T-cell (primary cell): ENCODE data around the gene STRN3. TPM values are rescaled to one million over a fixed set of nuclear protein-coding genes. Genes with fewer than 3 reads are reported as not detected.
"Not testable (repeated sequence)": the region's sequence is repeated elsewhere in the genome, so short reads cannot be mapped to it uniquely, and the experiment has no call there.

Experiments used
- ATAC-seq, 4 experiments: fragments of 200-7000 bp in 3 of 4; fragments of 150-1000 bp in 1 of 4; cut with Tn5 transposase; replicated peaks in 1 of 4; 1 replicate in 3 of 4; 2 replicates in 1 of 4; pipeline ENCODE4 v1.10.0; 2021; ENCODE audit warnings: moderate library complexity in 3 of 4, mild to moderate bottlenecking in 2 of 4, moderate number of reproducible peaks in 1 of 4
- CTCF ChIA-PET, 2 donors: fragments of 300-600 bp; sonication (Branson Sonifier 250); formaldehyde crosslinking; loops; one replicate each; lab custom pipeline; 2022; ENCODE audit warnings: antibody characterized with exemption in 2 of 2; lab: Charles Lee
- POLR2A ChIA-PET, 2 donors: fragments of 300-600 bp; sonication (Branson Sonifier 250); formaldehyde crosslinking; loops; one replicate each; lab custom pipeline; 2022; ENCODE audit warnings: antibody characterized with exemption in 2 of 2; lab: Charles Lee
- DNase-seq, 35 experiments: peaks; one replicate each; pipeline versions ENCODE4 v3.0.0 to v3.0.0-alpha.2; 2013 to 2023
- H3K27ac ChIP-seq: one replicate; pipeline ENCODE4 v1.5.1; 2013; ENCODE audit warnings: low read length
- H3K27me3 ChIP-seq, 2 experiments: replicated peaks in 1 of 2; 1 replicate in 1 of 2; 2 replicates in 1 of 2; pipeline versions ENCODE4 v1.6.1 to v1.7.0; 2013; ENCODE audit warnings: low read length in 1 of 2, mixed read lengths in 1 of 2; ENCODE audit not compliant: control insufficient read depth in 2 of 2, insufficient read depth in 2 of 2; ENCODE audit errors: extremely low read depth in 1 of 2
- H3K36me3 ChIP-seq, 2 donors: 1 replicate in 1 of 2; 2 replicates in 1 of 2; pipeline versions ENCODE4 v1.6.1 to v1.7.0; 2013; ENCODE audit warnings: low read length in 1 of 2; ENCODE audit not compliant: control insufficient read depth in 2 of 2, insufficient read depth in 1 of 2; ENCODE audit errors: extremely low read depth in 1 of 2
- H3K4me1 ChIP-seq, 2 experiments: 1 replicate in 1 of 2; 2 replicates in 1 of 2; pipeline versions ENCODE4 v1.6.1 to v1.7.0; 2013; ENCODE audit warnings: low read length in 2 of 2, mixed read lengths in 1 of 2; ENCODE audit not compliant: insufficient read depth in 2 of 2, control insufficient read depth in 1 of 2; ENCODE audit errors: extremely low read depth in 1 of 2
- H3K4me3 ChIP-seq, 2 donors: 1 replicate in 1 of 2; 2 replicates in 1 of 2; pipeline versions ENCODE4 v1.5.1 to v1.7.0; 2013; ENCODE audit warnings: mild to moderate bottlenecking in 2 of 2, low read length in 1 of 2, moderate library complexity in 1 of 2; ENCODE audit not compliant: control insufficient read depth in 1 of 2; ENCODE audit errors: extremely low read depth in 1 of 2
- H3K9me3 ChIP-seq: 2 replicates; pipeline ENCODE4 v1.7.0; 2013
- H3K27ac Mint-ChIP-seq, 2 donors: one replicate each; pipeline ENCODE4 v1.8.0; 2020 to 2021; ENCODE audit warnings: mild to moderate bottlenecking in 2 of 2, mixed read lengths in 2 of 2
- H3K27me3 Mint-ChIP-seq, 2 donors: one replicate each; pipeline ENCODE4 v1.8.0; 2021 to 2022; ENCODE audit warnings: mixed read lengths in 2 of 2
- H3K36me3 Mint-ChIP-seq: one replicate; pipeline ENCODE4 v1.8.0; 2021; ENCODE audit warnings: mixed read lengths
- H3K4me1 Mint-ChIP-seq, 3 donors: one replicate each; pipeline ENCODE4 v1.8.0; 2020 to 2022; ENCODE audit warnings: mixed read lengths in 3 of 3, mild to moderate bottlenecking in 1 of 3
- H3K4me3 Mint-ChIP-seq, 3 donors: one replicate each; pipeline ENCODE4 v1.8.0; 2020 to 2022; ENCODE audit warnings: mild to moderate bottlenecking in 3 of 3, mixed read lengths in 3 of 3, moderate library complexity in 3 of 3
- H3K9me3 Mint-ChIP-seq, 3 donors: one replicate each; pipeline ENCODE4 v1.8.0; 2020 to 2022; ENCODE audit warnings: mixed read lengths in 3 of 3
- WGBS: methylation state at CpG from one replicate; pipeline ENCODE4 v1.1.5; 2013; ENCODE audit warnings: missing lambda C conversion rate; ENCODE audit not compliant: insufficient coverage; 5-methylcytosine and 5-hydroxymethylcytosine counted together
- total RNA-seq, 35 experiments: library from RNA in 6 of 35; stranded (reverse) in 6 of 35; fragments of 120-200 nt in 1 of 35; gene quantifications; one replicate each; pipeline versions ENCODE4 v1.2.1 to v1.2.4 and lab custom pipeline; 2013 to 2026

STRN3 gene
- total RNA-seq, 5 donors from 2014 or later (not counting 1 experiment from before 2014, with no cell fraction given) = 18.4 to 31.4 (median 21.5) TPM

DNA sequence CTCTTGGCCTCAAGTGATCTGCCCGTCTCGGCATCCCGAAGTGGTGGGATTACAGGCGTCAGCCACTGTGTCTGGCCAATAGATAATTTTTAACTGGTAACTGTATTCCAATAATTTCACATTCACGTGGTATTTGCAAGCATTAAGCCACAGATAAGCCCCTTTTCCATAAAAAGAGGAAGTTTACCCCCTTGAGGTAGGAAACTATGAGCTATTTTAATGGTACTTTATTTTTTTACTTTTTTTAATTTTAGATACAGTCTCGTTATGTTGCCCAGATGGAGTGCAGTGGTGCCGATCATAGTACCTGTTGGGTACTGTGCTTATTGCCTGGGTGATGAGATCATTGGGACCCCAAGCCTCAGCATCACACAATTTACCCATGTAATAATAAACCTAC lies 43.6 kb downstream of the STRN3 start:
- H3K36me3 ChIP-seq = no peaks in the 10 kb centered on the region
- H3K9me3 ChIP-seq = no peaks in the 10 kb centered on the region
- DNase-seq (no peak), ATAC-seq (no peak)
- Mint-ChIP-seq H3K27ac (no peak overlapping the region), H3K36me3 (no peaks in the 10 kb centered on the region), H3K4me3 (no peak overlapping the region), H3K9me3 (no peaks in the 10 kb centered on the region), H3K4me1 (peaks cover 26 to 29% (median 27%) of the 10 kb centered on the region in 3 donors), H3K27me3 (no peaks in the 10 kb centered on the region)
- no peak overlapping the region for H3K4me3 ChIP-seq
- POLR2A ChIA-PET = no interaction called here
- peaks cover 0 to 4% of the 10 kb centered on the region in 2 experiments for H3K4me1 ChIP-seq
- H3K27ac ChIP-seq = no peak overlapping the region
- no CpG with 5 or more reads among the region's 7 CpGs for WGBS
- CTCF ChIA-PET = interaction anchor here (1.4 to 2.0 kb wide), 4 partner anchors 13 to 100 kb away, joined by 4 read pairs; no protein-coding TSS in a partner anchor
- no peaks in the 10 kb centered on the region for H3K27me3 ChIP-seq

DNA sequence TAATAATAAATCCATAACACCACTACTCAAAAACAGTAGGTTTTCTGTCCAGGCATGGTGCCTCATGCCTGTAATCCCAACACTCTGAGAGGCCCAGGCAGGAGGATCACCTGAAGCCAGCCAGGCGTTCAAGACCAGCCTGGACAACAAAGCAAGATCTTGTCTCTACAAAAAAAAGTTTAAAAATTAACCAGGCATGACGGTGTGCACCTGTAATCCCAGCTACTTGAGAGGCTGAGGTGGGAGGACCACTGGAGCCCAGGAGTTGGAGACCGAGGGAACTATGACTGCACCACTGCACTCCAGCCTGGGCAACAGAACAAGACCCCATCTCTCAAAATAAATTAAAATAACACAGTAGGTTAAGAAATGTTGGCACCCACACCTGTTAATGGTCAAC lies 45.2 kb downstream of the STRN3 start:
- Mint-ChIP-seq H3K9me3 (no peaks in the 10 kb centered on the region), H3K27me3 (no peaks in the 10 kb centered on the region), H3K27ac (peak overlapping the region in 1 of 2 donors; percentile 64), H3K4me3 (no peak overlapping the region), H3K4me1 (peaks cover 26 to 32% (median 29%) of the 10 kb centered on the region in 3 donors), H3K36me3 (no peaks in the 10 kb centered on the region)
- Histone ChIP-seq H3K4me1 (peaks cover 0 to 4% of the 10 kb centered on the region in 2 experiments), H3K27me3 (no peaks in the 10 kb centered on the region), H3K9me3 (no peaks in the 10 kb centered on the region), H3K4me3 (no peak overlapping the region), H3K36me3 (no peaks in the 10 kb centered on the region), H3K27ac (no peak overlapping the region)
- no peak for ATAC-seq
- 100% methylated on average over 1 of the region's 3 CpGs for WGBS
- no peak for DNase-seq
- POLR2A ChIA-PET = interaction anchor here in 1 of 2 donors (0.6 kb wide), 2 partner anchors 129 to 137 kb away, joined by 3 to 5 read pairs; no protein-coding TSS in a partner anchor
- CTCF ChIA-PET = interaction anchor here in 1 of 2 donors (0.9 to 1.9 kb wide), 2 partner anchors 9 to 102 kb away, joined by 3 to 4 read pairs; no protein-coding TSS in a partner anchor

DNA sequence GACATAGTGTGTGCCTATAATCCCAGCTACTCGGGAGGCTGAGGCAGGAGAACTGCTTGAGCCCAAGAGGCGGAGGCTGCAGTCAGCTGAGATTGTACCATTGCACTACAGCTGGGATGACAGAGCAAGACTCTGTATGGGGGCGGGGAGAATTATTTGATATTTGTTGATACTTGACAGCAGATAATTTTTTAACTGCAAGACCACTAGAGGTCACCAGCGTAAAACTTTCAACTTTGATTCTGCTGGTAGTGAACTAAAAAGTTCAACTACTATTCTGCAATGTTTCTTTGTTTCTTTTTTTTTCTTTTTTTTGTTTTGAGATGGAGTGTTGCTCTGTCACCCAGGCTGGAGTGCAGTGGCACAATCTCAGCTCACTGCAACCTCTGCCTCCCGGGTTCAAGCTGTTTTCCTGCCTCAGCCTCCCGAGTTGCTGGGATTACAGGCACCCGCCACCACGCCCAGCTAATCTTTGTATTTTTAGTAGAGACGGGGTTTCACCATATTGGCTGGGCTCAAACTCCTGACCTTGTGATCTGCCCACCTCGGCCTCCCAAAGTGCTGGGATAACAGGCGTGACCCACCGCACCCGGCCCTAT lies 46.0 kb downstream of the STRN3 start:
- Mint-ChIP-seq H3K27ac (peak overlapping the region in 1 of 2 donors; percentile 39), H3K4me1 (peaks cover 28 to 35% (median 33%) of the 10 kb centered on the region in 3 donors)
- not testable (repeated sequence) for H3K4me1 ChIP-seq, H3K36me3 ChIP-seq, H3K36me3 Mint-ChIP-seq, H3K27ac ChIP-seq, H3K4me3 ChIP-seq, H3K9me3 ChIP-seq, H3K27me3 Mint-ChIP-seq, H3K4me3 Mint-ChIP-seq, H3K27me3 ChIP-seq, H3K9me3 Mint-ChIP-seq
- CTCF ChIA-PET = interaction anchor here (0.6 to 1.2 kb wide), 3 partner anchors 13 to 102 kb away, joined by 3 to 5 read pairs (median 4); no protein-coding TSS in a partner anchor
- peak in 23 of 35 experiments; percentile 1 to 79 (median 24) for DNase-seq
- WGBS = 75% methylated on average over 8 of the region's 13 CpGs
- peak; percentile 66 to 80 (median 74) for ATAC-seq
- POLR2A ChIA-PET = interaction anchor here in 1 of 2 donors (0.6 kb wide), 1 partner anchor 129 kb away, joined by 3 read pairs; no protein-coding TSS in a partner anchor

DNA sequence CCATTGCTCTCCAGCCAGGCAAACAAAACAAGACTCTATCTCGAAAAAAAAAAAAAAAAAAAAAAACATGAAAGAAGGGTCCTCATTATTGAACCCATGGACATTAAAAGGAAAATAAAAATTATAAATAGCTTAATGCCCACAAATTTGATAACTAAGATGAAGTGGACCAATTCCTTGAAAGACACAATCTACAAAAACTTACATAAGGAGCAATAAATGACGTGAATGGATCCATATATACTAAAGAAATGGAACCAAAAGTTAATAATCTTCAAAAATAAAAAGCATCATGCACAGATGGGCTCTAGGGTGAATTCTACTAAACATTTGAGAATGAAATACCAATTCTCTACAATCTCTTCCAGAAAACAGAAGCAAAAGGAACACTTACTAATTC lies 48.4 kb downstream of the STRN3 start:
- no CpG with 5 or more reads among the region's 2 CpGs for WGBS
- CTCF ChIA-PET = interaction anchor here (0.6 to 0.8 kb wide), 9 partner anchors 38 to 1609 kb away, joined by 3 to 12 read pairs (median 3); no protein-coding TSS in a partner anchor
- no peak overlapping the region for H3K27ac Mint-ChIP-seq
- ATAC-seq (no peak), DNase-seq (no peak)
- H3K27me3 Mint-ChIP-seq = no peaks in the 10 kb centered on the region
- peaks cover 51 to 60% (median 56%) of the 10 kb centered on the region in 3 donors for H3K4me1 Mint-ChIP-seq
- no peak overlapping the region for H3K4me3 ChIP-seq
- H3K27me3 ChIP-seq = no peaks in the 10 kb centered on the region
- H3K27ac ChIP-seq = no peak overlapping the region
- H3K9me3 ChIP-seq = no peaks in the 10 kb centered on the region
- H3K36me3 Mint-ChIP-seq = peaks cover 5% of the 10 kb centered on the region
- H3K4me3 Mint-ChIP-seq = no peak overlapping the region
- POLR2A ChIA-PET = interaction anchor here in 1 of 2 donors (0.6 kb wide), 1 partner anchor 50 kb away, joined by 4 read pairs; no protein-coding TSS in a partner anchor
- no peaks in the 10 kb centered on the region for H3K9me3 Mint-ChIP-seq
- H3K36me3 ChIP-seq = no peaks in the 10 kb centered on the region
- H3K4me1 ChIP-seq = peaks cover 0 to 9% of the 10 kb centered on the region in 2 experiments

DNA sequence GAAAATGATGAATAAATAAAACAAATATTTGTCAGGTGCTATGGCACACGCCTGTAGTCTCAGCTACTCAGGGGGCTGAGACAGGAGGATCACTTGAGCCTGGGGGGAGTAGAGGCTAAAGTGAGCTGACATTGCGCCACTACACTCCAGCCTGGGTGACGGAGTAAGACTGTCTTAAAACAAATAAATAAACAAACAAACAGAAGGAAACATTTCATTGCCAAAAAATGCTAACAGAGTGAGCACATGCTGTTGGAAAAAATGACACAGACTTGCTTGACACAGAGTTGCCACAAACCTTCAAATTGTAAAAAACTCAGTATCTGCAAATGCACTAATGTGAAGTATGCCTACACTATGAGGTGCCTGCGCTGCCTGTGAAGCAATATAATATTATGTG lies 51.6 kb downstream of the STRN3 start:
- Mint-ChIP-seq H3K4me3 (no peak overlapping the region), H3K4me1 (peaks cover 68 to 86% (median 71%) of the 10 kb centered on the region in 3 donors), H3K9me3 (no peaks in the 10 kb centered on the region), H3K27me3 (no peaks in the 10 kb centered on the region), H3K36me3 (peaks cover 5% of the 10 kb centered on the region), H3K27ac (no peak overlapping the region)
- no CpG with 5 or more reads among the region's 4 CpGs for WGBS
- Histone ChIP-seq H3K36me3 (no peaks in the 10 kb centered on the region), H3K4me3 (no peak overlapping the region), H3K9me3 (no peaks in the 10 kb centered on the region), H3K4me1 (peaks cover 0 to 13% of the 10 kb centered on the region in 2 experiments), H3K27ac (no peak overlapping the region), H3K27me3 (no peaks in the 10 kb centered on the region)
- ATAC-seq = no peak
- ChIA-PET POLR2A (no interaction called here), CTCF (interaction anchor here in 1 of 2 donors (0.7 kb wide), 1 partner anchor 55 kb away, joined by 4 read pairs; no protein-coding TSS in a partner anchor)
- DNase-seq = no peak

DNA sequence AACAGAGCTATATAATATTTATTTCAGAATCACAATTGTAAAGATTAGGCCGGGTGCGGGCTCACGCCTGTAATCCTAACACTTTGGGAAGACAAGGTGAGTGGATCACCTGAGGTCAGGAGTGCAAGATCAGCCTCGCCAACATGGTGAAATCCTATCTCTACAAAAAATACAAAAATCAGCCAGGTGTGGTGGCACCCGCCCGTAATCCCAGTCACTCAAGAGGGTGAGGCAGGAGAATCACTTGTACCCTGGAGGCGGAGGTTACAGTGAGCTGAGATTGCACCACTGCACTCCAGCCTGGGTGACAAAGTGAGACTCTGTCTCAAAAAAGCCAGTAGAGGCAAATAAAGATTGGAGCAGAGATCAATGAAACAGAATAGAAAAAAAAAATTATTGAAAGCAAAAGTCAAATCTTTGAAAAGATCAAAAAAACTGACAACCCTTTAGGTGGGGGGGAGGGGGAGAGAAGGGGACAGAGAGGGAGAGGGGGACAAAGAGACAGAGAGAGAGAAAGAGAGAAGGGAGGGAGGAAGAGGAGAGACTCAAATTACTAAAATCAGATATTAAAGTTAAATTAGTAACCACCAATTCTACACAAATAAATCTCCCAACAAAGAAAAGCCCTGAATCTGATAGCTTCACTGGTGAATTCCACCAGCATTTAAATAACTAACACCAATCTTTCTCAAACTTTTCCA lies 53.1 kb downstream of the STRN3 start:
- Histone ChIP-seq H3K27ac (no peak overlapping the region), H3K9me3 (no peaks in the 10 kb centered on the region), H3K4me1 (peaks cover 0 to 13% of the 10 kb centered on the region in 2 experiments), H3K27me3 (no peaks in the 10 kb centered on the region), H3K36me3 (no peaks in the 10 kb centered on the region), H3K4me3 (no peak overlapping the region)
- WGBS = 86% methylated on average over 3 of the region's 7 CpGs
- Mint-ChIP-seq H3K4me1 (peaks cover 64 to 81% (median 66%) of the 10 kb centered on the region in 3 donors), H3K4me3 (peak overlapping the region in 1 of 3 donors; percentile 0), H3K9me3 (no peaks in the 10 kb centered on the region), H3K27ac (no peak overlapping the region), H3K36me3 (peaks cover 5% of the 10 kb centered on the region), H3K27me3 (no peaks in the 10 kb centered on the region)
- ChIA-PET POLR2A (no interaction called here), CTCF (no interaction called here)
- no peak for ATAC-seq
- no peak for DNase-seq
